Endothelial cell of umbilical vein (primary cell): ENCODE results near the gene PSMA7. TPM values are rescaled to one million over a fixed set of nuclear protein-coding genes. Genes with fewer than 3 reads are reported as not detected.

ENCODE experiments used
- BruUV-seq: library from RNA; stranded (reverse); fragments of 400-500 nt; replicated peaks from 2 replicates; lab custom pipeline; 2021; lab: Mats Ljungman, UMichigan
- CTCF ChIA-PET: fragments of 300-600, 350-600 bp; sonication (Branson Sonifier 250); formaldehyde crosslinking; loops from one replicate; lab custom pipeline; 2021; ENCODE audit warnings: antibody characterized with exemption, inconsistent platforms; lab: Charles Lee
- POLR2A ChIA-PET: fragments of 300-600, 350-600 bp; sonication (Branson Sonifier 250); formaldehyde crosslinking; loops from one replicate; lab custom pipeline; 2021; ENCODE audit warnings: antibody characterized with exemption, inconsistent platforms; lab: Charles Lee
- DNase-seq: peaks from one replicate; pipeline ENCODE4 v3.0.0-alpha.2; 2011; ENCODE audit warnings: low read depth, low spot score
- FAIRE-seq: peaks from 2 replicates; lab custom pipeline; 2011; peaks lifted over from hg19 to GRCh38; lab: Jason Lieb, UNC
- H2AFZ ChIP-seq: 2 replicates; pipeline ENCODE4 v1.6.0; 2012; ENCODE audit warnings: low read depth, low read length, control low read depth, inconsistent platforms
- H3K27ac ChIP-seq: 2 replicates; pipeline ENCODE4 v1.5.1; 2011; ENCODE audit warnings: low read depth, mild to moderate bottlenecking, control low read depth, low read length, moderate library complexity; ENCODE audit not compliant: insufficient read depth
- H3K27me3 ChIP-seq, 2 experiments: 2 replicates each; pipeline versions ENCODE4 v1.6.0 to v1.6.1; 2011; ENCODE audit warnings: low read length in 2 of 2, mixed read lengths in 1 of 2; ENCODE audit not compliant: control insufficient read depth in 2 of 2, insufficient read depth in 2 of 2
- H3K36me3 ChIP-seq, 2 experiments: 2 replicates in 1 of 2; 3 replicates in 1 of 2; pipeline ENCODE4 v1.5.1; 2011; ENCODE audit warnings: low read length in 2 of 2, mild to moderate bottlenecking in 1 of 2, moderate library complexity in 1 of 2; ENCODE audit not compliant: control insufficient read depth in 2 of 2, insufficient read depth in 2 of 2; ENCODE audit errors: extremely low read depth in 1 of 2
- H3K4me1 ChIP-seq: 3 replicates; pipeline ENCODE4 v1.5.1; 2011; ENCODE audit warnings: mild to moderate bottlenecking, low read length; ENCODE audit not compliant: control insufficient read depth, insufficient read depth; ENCODE audit errors: extremely low read depth
- H3K4me2 ChIP-seq: 2 replicates; pipeline ENCODE4 v1.6.1; 2011; ENCODE audit warnings: low read length, control low read depth, mixed read lengths; ENCODE audit not compliant: insufficient read depth
- H3K4me3 ChIP-seq, 3 experiments: fragments of 200-600 bp in 1 of 3; sonication (generic), shearing (Covaris generic) in 1 of 3; replicated peaks in 1 of 3; 2 replicates each; pipeline ENCODE4 v1.5.1; 2011 to 2016; ENCODE audit warnings: control low read depth in 3 of 3, low read length in 3 of 3, mild to moderate bottlenecking in 2 of 3, inconsistent platforms in 1 of 3, low read depth in 1 of 3, moderate library complexity in 1 of 3; ENCODE audit not compliant: insufficient read depth in 1 of 3
- H3K79me2 ChIP-seq: 2 replicates; pipeline ENCODE4 v1.6.0; 2012; ENCODE audit warnings: low read length, inconsistent platforms; ENCODE audit not compliant: control insufficient read depth, insufficient read depth
- H3K9ac ChIP-seq: replicated peaks from 2 replicates; pipeline ENCODE3; 2011; ENCODE audit warnings: low read length, control low read depth; ENCODE audit not compliant: insufficient read depth; ENCODE audit errors: extremely low read depth
- H3K9me1 ChIP-seq: replicated peaks from 3 replicates; pipeline ENCODE4 v1.6.0; 2011; ENCODE audit warnings: mild to moderate bottlenecking, low read length; ENCODE audit not compliant: control insufficient read depth, insufficient read depth; ENCODE audit errors: extremely low read depth
- H3K9me3 ChIP-seq: replicated peaks from 2 replicates; pipeline ENCODE4 v1.5.1; 2012; ENCODE audit warnings: low read length, inconsistent platforms; ENCODE audit not compliant: control insufficient read depth, insufficient read depth
- H4K20me1 ChIP-seq: replicated peaks from 2 replicates; pipeline ENCODE3; 2011; ENCODE audit warnings: mild to moderate bottlenecking, low read length; ENCODE audit not compliant: control insufficient read depth, insufficient read depth; ENCODE audit errors: extremely low read depth
- CTCF ChIP-seq, 2 donors: IDR thresholded peaks; 1 replicate in 1 of 2; 2 replicates in 1 of 2; pipeline ENCODE4 v1.5.1; 2011; ENCODE audit warnings: low read length in 2 of 2, mild to moderate bottlenecking in 2 of 2, moderate library complexity in 2 of 2, control low read depth in 1 of 2, inconsistent platforms in 1 of 2, low read depth in 1 of 2; ENCODE audit not compliant: insufficient read depth in 1 of 2; ENCODE audit errors: extremely low read depth in 1 of 2
- GATA2 ChIP-seq: IDR thresholded peaks from 2 replicates; pipeline ENCODE4 v1.7.0; 2011; ENCODE audit warnings: low read depth, mild to moderate bottlenecking, moderate library complexity, mixed read lengths, low read length; ENCODE audit not compliant: insufficient read length, insufficient read depth
- JUN ChIP-seq: IDR thresholded peaks from 2 replicates; pipeline ENCODE4 v1.6.1; 2011; ENCODE audit warnings: borderline replicate concordance, low read depth; ENCODE audit not compliant: insufficient read length, insufficient read depth
- MAX ChIP-seq: IDR thresholded peaks from 2 replicates; pipeline ENCODE4 v1.6.1; 2011; ENCODE audit not compliant: insufficient read depth, insufficient read length
- MYC ChIP-seq: IDR thresholded peaks from one replicate; pipeline ENCODE4 v1.6.1; 2011; ENCODE audit warnings: mild to moderate bottlenecking, low read depth, low read length
- POLR2A ChIP-seq: IDR thresholded peaks from 2 replicates; pipeline ENCODE4 v1.6.1; 2012; ENCODE audit warnings: low read depth, mild to moderate bottlenecking, control low read depth, low read length
- POLR2AphosphoS5 ChIP-seq: IDR thresholded peaks from 2 replicates; pipeline ENCODE4 v1.6.1; 2012; ENCODE audit warnings: low read depth, mild to moderate bottlenecking, control low read depth, low read length, moderate library complexity; ENCODE audit not compliant: insufficient read depth
- dilution Hi-C: fragments of 300-500 bp; cut with MboI; formaldehyde crosslinking; loops from one replicate; pipeline ENCODE4 v1.15.0; 2019; ENCODE audit warnings: low sequenced_read_pairs; ENCODE audit not compliant: extremely low pct_ligation_motif_present
- intact Hi-C: fragments of 100-400 bp; cut with micrococcal nuclease; formaldehyde crosslinking; loops from one replicate; pipeline ENCODE4 v1.10.0; 2022
- polyA plus RNA-seq, 4 experiments: library from polyadenylated mRNA; depleted of rRNA in 3 of 4; stranded (reverse) in 3 of 4; unstranded in 1 of 4; fragments of >200 nt; gene quantifications; 2 replicates each; pipeline versions ENCODE4 v1.2.1 to v1.2.3, GENCODE V29; 2011 to 2012; ENCODE audit warnings: missing spikeins in 1 of 4
- total RNA-seq: library from RNA; stranded (reverse); gene quantifications from 2 replicates; pipeline ENCODE4 v1.2.3, GENCODE V29; 2021

Gene PSMA7
- total and polyA plus RNA-seq, 2 donors (not counting 3 experiments of a cell fraction or from before 2014, with no cell fraction given), result 393 to 826 TPM

- H4K20me1 ChIP-seq, result no peaks in the 10 kb centered on the region
- H3K27ac ChIP-seq, result no peak overlapping the region
- peaks cover 11% of the 10 kb centered on the region for H3K79me2 ChIP-seq
- H3K9me3 ChIP-seq, result no peaks in the 10 kb centered on the region
- H3K9me1 ChIP-seq, result no peaks in the 10 kb centered on the region
- no peak overlapping the region for H3K4me2 ChIP-seq
- DNase-seq, result no peak
- ChIA-PET POLR2A (no interaction called here), CTCF (interaction anchor here (1.0 kb wide), 1 partner anchor 108 kb away, joined by 4 read pairs; no protein-coding TSS in a partner anchor)
- no TSS peak for BruUV-seq
- FAIRE-seq, result no peak
- H3K27me3 ChIP-seq, result peaks cover 9 to 17% of the 10 kb centered on the region in 2 experiments
- H3K4me3 ChIP-seq, result no peak overlapping the region
- dilution Hi-C loops (no loop called here), intact Hi-C loops (no loop called here)
- H3K9ac ChIP-seq, result no peak overlapping the region
- TF ChIP-seq POLR2AphosphoS5 (no peak), MAX (no peak), MYC (no peak), JUN (no peak), CTCF (IDR thresholded peaks at IDR 0.05; ENCODE audit: extremely low read depth in 1 of 2, insufficient read depth in 1 of 2, low read depth in 1 of 2, low read length in 2 of 2) (no peak), POLR2A (no peak), GATA2 (no peak)
- no peak overlapping the region for H2AFZ ChIP-seq
- H3K4me1 ChIP-seq, result peaks cover 9% of the 10 kb centered on the region
- no peaks in the 10 kb centered on the region for H3K36me3 ChIP-seq
These were observed 24.1 kb downstream of the PSMA7 start for GRCh38 chr20:62119115-62119514.
